T-cell (primary cell): ENCODE results near the gene KCNQ2. TPM values are rescaled to one million over a fixed set of nuclear protein-coding genes. Genes with fewer than 3 reads are reported as not detected.

Experiments
- ATAC-seq, 4 experiments: fragments of 200-7000 bp in 3 of 4; fragments of 150-1000 bp in 1 of 4; cut with Tn5 transposase; replicated peaks in 1 of 4; 1 replicate in 3 of 4; 2 replicates in 1 of 4; pipeline ENCODE4 v1.10.0; 2021; ENCODE audit warnings: moderate library complexity in 3 of 4, mild to moderate bottlenecking in 2 of 4, moderate number of reproducible peaks in 1 of 4
- CTCF ChIA-PET, 2 donors: fragments of 300-600 bp; sonication (Branson Sonifier 250); formaldehyde crosslinking; loops; one replicate each; lab custom pipeline; 2022; ENCODE audit warnings: antibody characterized with exemption in 2 of 2; lab: Charles Lee
- POLR2A ChIA-PET, 2 donors: fragments of 300-600 bp; sonication (Branson Sonifier 250); formaldehyde crosslinking; loops; one replicate each; lab custom pipeline; 2022; ENCODE audit warnings: antibody characterized with exemption in 2 of 2; lab: Charles Lee
- DNase-seq, 35 experiments: peaks; one replicate each; pipeline versions ENCODE4 v3.0.0 to v3.0.0-alpha.2; 2013 to 2023
- H3K27ac ChIP-seq: one replicate; pipeline ENCODE4 v1.5.1; 2013; ENCODE audit warnings: low read length
- H3K27me3 ChIP-seq, 2 experiments: replicated peaks in 1 of 2; 1 replicate in 1 of 2; 2 replicates in 1 of 2; pipeline versions ENCODE4 v1.6.1 to v1.7.0; 2013; ENCODE audit warnings: low read length in 1 of 2, mixed read lengths in 1 of 2; ENCODE audit not compliant: control insufficient read depth in 2 of 2, insufficient read depth in 2 of 2; ENCODE audit errors: extremely low read depth in 1 of 2
- H3K36me3 ChIP-seq, 2 donors: 1 replicate in 1 of 2; 2 replicates in 1 of 2; pipeline versions ENCODE4 v1.6.1 to v1.7.0; 2013; ENCODE audit warnings: low read length in 1 of 2; ENCODE audit not compliant: control insufficient read depth in 2 of 2, insufficient read depth in 1 of 2; ENCODE audit errors: extremely low read depth in 1 of 2
- H3K4me1 ChIP-seq, 2 experiments: 1 replicate in 1 of 2; 2 replicates in 1 of 2; pipeline versions ENCODE4 v1.6.1 to v1.7.0; 2013; ENCODE audit warnings: low read length in 2 of 2, mixed read lengths in 1 of 2; ENCODE audit not compliant: insufficient read depth in 2 of 2, control insufficient read depth in 1 of 2; ENCODE audit errors: extremely low read depth in 1 of 2
- H3K4me3 ChIP-seq, 2 donors: 1 replicate in 1 of 2; 2 replicates in 1 of 2; pipeline versions ENCODE4 v1.5.1 to v1.7.0; 2013; ENCODE audit warnings: mild to moderate bottlenecking in 2 of 2, low read length in 1 of 2, moderate library complexity in 1 of 2; ENCODE audit not compliant: control insufficient read depth in 1 of 2; ENCODE audit errors: extremely low read depth in 1 of 2
- H3K9me3 ChIP-seq: 2 replicates; pipeline ENCODE4 v1.7.0; 2013
- H3K27ac Mint-ChIP-seq, 2 donors: one replicate each; pipeline ENCODE4 v1.8.0; 2020 to 2021; ENCODE audit warnings: mild to moderate bottlenecking in 2 of 2, mixed read lengths in 2 of 2
- H3K27me3 Mint-ChIP-seq, 2 donors: one replicate each; pipeline ENCODE4 v1.8.0; 2021 to 2022; ENCODE audit warnings: mixed read lengths in 2 of 2
- H3K36me3 Mint-ChIP-seq: one replicate; pipeline ENCODE4 v1.8.0; 2021; ENCODE audit warnings: mixed read lengths
- H3K4me1 Mint-ChIP-seq, 3 donors: one replicate each; pipeline ENCODE4 v1.8.0; 2020 to 2022; ENCODE audit warnings: mixed read lengths in 3 of 3, mild to moderate bottlenecking in 1 of 3
- H3K4me3 Mint-ChIP-seq, 3 donors: one replicate each; pipeline ENCODE4 v1.8.0; 2020 to 2022; ENCODE audit warnings: mild to moderate bottlenecking in 3 of 3, mixed read lengths in 3 of 3, moderate library complexity in 3 of 3
- H3K9me3 Mint-ChIP-seq, 3 donors: one replicate each; pipeline ENCODE4 v1.8.0; 2020 to 2022; ENCODE audit warnings: mixed read lengths in 3 of 3
- WGBS: methylation state at CpG from one replicate; pipeline ENCODE4 v1.1.5; 2013; ENCODE audit warnings: missing lambda C conversion rate; ENCODE audit not compliant: insufficient coverage; 5-methylcytosine and 5-hydroxymethylcytosine counted together
- total RNA-seq, 35 experiments: library from RNA in 6 of 35; stranded (reverse) in 6 of 35; fragments of 120-200 nt in 1 of 35; gene quantifications; one replicate each; pipeline versions ENCODE4 v1.2.1 to v1.2.4 and lab custom pipeline; 2013 to 2026

KCNQ2 gene
- total RNA-seq, 5 donors from 2014 or later (not counting 1 experiment from before 2014, with no cell fraction given): 0.19 to 0.49 (median 0.32) TPM

DNA sequence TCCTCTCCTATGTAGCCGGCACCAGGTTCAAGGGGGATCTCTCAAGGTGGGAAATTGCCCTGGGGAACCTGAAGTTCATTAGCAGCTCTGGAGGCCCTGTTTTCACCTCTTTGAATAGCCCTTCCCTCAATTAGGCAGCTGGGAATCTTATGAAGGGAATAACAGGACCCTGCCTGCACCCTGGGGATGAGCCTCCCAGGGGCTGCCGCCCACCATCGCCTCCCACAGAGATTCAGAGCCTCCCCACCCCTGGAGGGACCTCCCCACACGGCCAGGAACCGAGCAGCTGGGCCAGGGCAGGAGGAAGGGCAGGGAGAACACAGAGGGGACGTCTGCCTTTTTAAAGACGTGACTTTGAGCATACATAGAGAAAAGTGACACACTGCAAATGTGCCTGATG is 31.1 kb upstream of the KCNQ2 start:
- H3K36me3 ChIP-seq: no peaks in the 10 kb centered on the region
- Mint-ChIP-seq H3K36me3 (peaks cover 5% of the 10 kb centered on the region), H3K4me1 (peaks cover 0 to 9% (median 0%) of the 10 kb centered on the region in 3 donors), H3K9me3 (peaks cover 3 to 10% (median 10%) of the 10 kb centered on the region in 3 donors), H3K27ac (no peak overlapping the region), H3K27me3 (peaks cover 17 to 29% of the 10 kb centered on the region in 2 donors), H3K4me3 (no peak overlapping the region)
- no peak for ATAC-seq
- ChIA-PET CTCF (no interaction called here), POLR2A (no interaction called here)
- WGBS: 49% methylated on average over 3 of the region's 7 CpGs
- peaks cover 0 to 75% of the 10 kb centered on the region in 2 experiments for H3K27me3 ChIP-seq
- peaks cover 0 to 9% of the 10 kb centered on the region in 2 experiments for H3K4me1 ChIP-seq
- DNase-seq: no peak
- H3K9me3 ChIP-seq: no peaks in the 10 kb centered on the region
- no peak overlapping the region for H3K4me3 ChIP-seq
- H3K27ac ChIP-seq: no peak overlapping the region

DNA sequence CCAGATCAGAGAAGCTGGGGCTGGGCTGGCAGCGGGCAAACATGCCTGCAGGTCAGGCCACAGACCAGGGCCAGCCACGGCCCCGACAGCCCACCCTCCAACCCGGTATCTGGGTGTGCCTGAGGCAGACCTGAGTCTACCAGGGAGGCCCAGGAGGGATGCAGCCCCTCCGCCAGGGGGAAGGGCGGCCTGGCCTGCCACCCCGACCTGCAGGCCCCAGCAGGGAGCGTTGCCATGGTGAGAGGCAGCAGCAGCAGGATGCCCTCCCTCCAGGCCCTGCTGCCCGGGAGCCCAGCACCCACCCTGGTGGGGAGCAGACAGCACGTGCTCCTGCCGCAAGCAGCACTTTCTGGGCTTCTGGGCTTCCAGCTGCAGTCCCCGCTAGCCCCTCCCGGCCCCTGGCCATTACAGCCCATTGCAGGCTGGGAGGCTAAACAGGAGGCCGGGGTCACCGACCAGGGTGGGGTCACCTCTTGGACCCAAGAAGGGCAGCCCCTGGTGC is 30.3 kb upstream of the KCNQ2 start:
- H3K9me3 Mint-ChIP-seq: peaks cover 3 to 10% (median 10%) of the 10 kb centered on the region in 3 donors
- POLR2A ChIA-PET: no interaction called here
- H3K27me3 Mint-ChIP-seq: peaks cover 11 to 24% of the 10 kb centered on the region in 2 donors
- no peak overlapping the region for H3K27ac Mint-ChIP-seq
- peaks cover 5% of the 10 kb centered on the region for H3K36me3 Mint-ChIP-seq
- ATAC-seq: no peak
- H3K4me3 Mint-ChIP-seq: no peak overlapping the region
- no peaks in the 10 kb centered on the region for H3K36me3 ChIP-seq
- H3K4me3 ChIP-seq: no peak overlapping the region
- peaks cover 0 to 4% (median 0%) of the 10 kb centered on the region in 3 donors for H3K4me1 Mint-ChIP-seq
- H3K27me3 ChIP-seq: peaks cover 0 to 76% of the 10 kb centered on the region in 2 experiments
- H3K27ac ChIP-seq: no peak overlapping the region
- 85% methylated on average over 14 of the region's 15 CpGs for WGBS
- H3K9me3 ChIP-seq: no peaks in the 10 kb centered on the region
- CTCF ChIA-PET: no interaction called here
- DNase-seq: no peak
- H3K4me1 ChIP-seq: peaks cover 0 to 17% of the 10 kb centered on the region in 2 experiments

DNA sequence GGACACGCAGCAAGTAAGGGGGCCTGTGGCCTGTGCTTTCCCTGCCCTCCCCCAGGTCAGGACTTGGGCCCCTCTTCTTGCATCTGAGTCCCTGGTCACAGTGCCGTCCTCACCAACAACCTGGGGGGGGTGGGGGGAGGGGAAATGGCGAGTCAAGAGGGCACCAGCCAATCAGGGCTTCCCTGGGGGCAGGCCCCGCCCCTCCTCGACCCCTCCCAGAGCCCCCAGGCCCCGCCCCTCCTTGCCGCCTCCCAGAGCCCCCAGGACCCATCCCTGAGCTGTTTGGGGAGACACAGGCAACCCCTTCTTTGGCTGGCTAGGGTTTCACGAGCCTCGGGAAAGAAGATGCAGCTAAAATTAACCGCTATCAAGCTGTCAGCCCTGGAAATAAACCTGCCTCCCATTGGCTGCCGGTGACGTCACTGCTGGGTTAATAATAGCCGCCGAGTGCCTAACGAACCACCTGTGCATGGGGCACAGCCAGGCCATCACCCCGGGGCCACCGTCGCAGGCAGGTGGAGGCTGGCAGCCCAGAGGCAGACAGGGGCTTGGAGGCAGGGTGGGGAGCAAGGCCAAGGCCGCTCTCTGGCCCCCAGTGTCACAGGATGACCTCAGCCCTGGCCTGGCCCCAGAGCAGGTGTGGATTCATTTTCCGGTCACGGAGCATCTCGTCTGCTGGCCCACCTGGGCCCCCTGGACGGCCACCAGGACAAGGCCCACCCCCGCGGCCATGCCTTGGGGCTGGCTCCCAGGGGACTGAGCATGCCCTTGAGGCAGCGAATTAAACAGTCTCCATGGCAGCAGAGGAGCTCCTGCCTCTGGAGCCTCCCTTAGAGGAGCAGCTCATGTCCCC is 29.6 kb upstream of the KCNQ2 start:
- H3K4me1 ChIP-seq: peaks cover 0 to 18% of the 10 kb centered on the region in 2 experiments
- POLR2A ChIA-PET: no interaction called here
- Mint-ChIP-seq H3K4me1 (peaks cover 0 to 3% (median 0%) of the 10 kb centered on the region in 3 donors), H3K9me3 (peaks cover 3 to 10% (median 10%) of the 10 kb centered on the region in 3 donors), H3K4me3 (no peak overlapping the region), H3K27me3 (peaks cover 11 to 26% of the 10 kb centered on the region in 2 donors), H3K27ac (no peak overlapping the region), H3K36me3 (peaks cover 5% of the 10 kb centered on the region)
- H3K36me3 ChIP-seq: no peaks in the 10 kb centered on the region
- no peak overlapping the region for H3K27ac ChIP-seq
- CTCF ChIA-PET: no interaction called here
- peaks cover 0 to 78% of the 10 kb centered on the region in 2 experiments for H3K27me3 ChIP-seq
- 57% methylated on average over 21 of the region's 26 CpGs for WGBS
- ATAC-seq (no peak), DNase-seq (no peak)
- no peaks in the 10 kb centered on the region for H3K9me3 ChIP-seq
- H3K4me3 ChIP-seq: no peak overlapping the region

DNA sequence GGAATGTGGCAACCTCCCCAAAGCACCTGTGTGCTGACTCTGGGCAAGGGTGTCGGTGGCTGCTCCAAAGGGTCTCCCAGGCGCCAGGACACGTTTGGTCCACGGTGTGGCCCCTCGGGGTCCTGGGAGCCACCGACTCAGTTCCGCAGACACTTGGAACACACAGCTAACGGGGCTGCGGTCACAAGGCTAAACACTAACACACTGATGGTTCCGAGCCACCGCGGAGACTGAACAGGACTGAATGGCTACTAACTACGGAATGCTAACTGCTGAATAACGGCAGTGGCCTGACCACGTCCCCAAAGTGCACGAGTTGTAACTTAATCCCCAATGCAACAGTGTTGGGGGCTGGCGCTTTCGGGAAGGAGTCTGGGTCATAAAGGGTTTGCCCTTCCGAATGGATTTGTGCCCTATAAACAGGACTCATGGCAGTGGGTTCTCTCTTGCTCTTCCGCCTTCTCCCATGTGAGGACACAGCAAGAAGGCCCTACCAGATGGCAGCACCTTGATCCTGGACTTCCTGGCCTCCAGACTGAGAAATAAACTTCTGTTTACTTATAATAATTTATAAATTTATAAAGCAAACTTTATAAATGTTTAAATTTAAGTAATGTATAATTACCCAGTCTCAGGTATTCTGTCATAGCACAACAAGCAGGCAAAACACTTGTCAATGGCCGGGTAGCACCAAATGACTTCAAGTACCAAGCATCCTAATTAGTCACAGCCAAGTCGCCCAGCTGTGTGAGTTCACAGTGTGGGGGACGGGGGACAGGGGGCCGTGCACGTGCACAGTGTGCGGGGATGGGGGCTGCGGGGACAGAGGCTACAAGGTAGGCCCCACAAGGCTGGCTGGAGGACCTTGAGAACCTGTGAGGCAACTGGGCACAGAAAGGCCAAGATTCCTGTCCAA is 28.7 kb upstream of the KCNQ2 start:
- CTCF ChIA-PET: interaction anchor here in 1 of 2 donors (0.6 kb wide), 1 partner anchor 13 kb away, joined by 6 read pairs; no protein-coding TSS in a partner anchor

GRCh38 chr20:63500151-63500901 is 27.9 kb upstream of the KCNQ2 start:
- 89% methylated on average over 11 of the region's 24 CpGs for WGBS
- Mint-ChIP-seq H3K9me3 (peaks cover 3 to 10% (median 10%) of the 10 kb centered on the region in 3 donors), H3K27me3 (peaks cover 7 to 26% of the 10 kb centered on the region in 2 donors), H3K4me3 (peak overlapping the region in 1 of 3 donors; percentile 42), H3K27ac (no peak overlapping the region), H3K36me3 (peaks cover 5% of the 10 kb centered on the region), H3K4me1 (peaks cover 0 to 8% (median 4%) of the 10 kb centered on the region in 3 donors)
- H3K27ac ChIP-seq: no peak overlapping the region
- H3K36me3 ChIP-seq: no peaks in the 10 kb centered on the region
- POLR2A ChIA-PET: no interaction called here
- peaks cover 0 to 29% of the 10 kb centered on the region in 2 experiments for H3K4me1 ChIP-seq
- peaks cover 0 to 80% of the 10 kb centered on the region in 2 experiments for H3K27me3 ChIP-seq
- H3K4me3 ChIP-seq: no peak overlapping the region
- DNase-seq: no peak
- H3K9me3 ChIP-seq: no peaks in the 10 kb centered on the region
- CTCF ChIA-PET: interaction anchor here in 1 of 2 donors (0.6 kb wide), 1 partner anchor 12 kb away, joined by 6 read pairs; no protein-coding TSS in a partner anchor
- ATAC-seq: no peak

More for the DNA sequence above, 28.7 kb upstream of the KCNQ2 start:
- POLR2A ChIA-PET: no interaction called here
- H3K27me3 Mint-ChIP-seq: peaks cover 7 to 26% of the 10 kb centered on the region in 2 donors
- peaks cover 3 to 10% (median 10%) of the 10 kb centered on the region in 3 donors for H3K9me3 Mint-ChIP-seq
- no peak for ATAC-seq
- peaks cover 0 to 7% (median 4%) of the 10 kb centered on the region in 3 donors for H3K4me1 Mint-ChIP-seq
- WGBS: 84% methylated on average over 25 of the region's 27 CpGs
- Histone ChIP-seq H3K4me3 (no peak overlapping the region), H3K9me3 (no peaks in the 10 kb centered on the region), H3K27ac (no peak overlapping the region), H3K4me1 (peaks cover 0 to 25% of the 10 kb centered on the region in 2 experiments), H3K36me3 (no peaks in the 10 kb centered on the region), H3K27me3 (peaks cover 0 to 79% of the 10 kb centered on the region in 2 experiments)
- H3K36me3 Mint-ChIP-seq: peaks cover 5% of the 10 kb centered on the region
- H3K4me3 Mint-ChIP-seq: peak overlapping the region in 2 of 3 donors; percentile 39 to 42
- DNase-seq: no peak
- no peak overlapping the region for H3K27ac Mint-ChIP-seq
